Measurements from ENCODE around the gene EPG5. TPM values are rescaled to one million over a fixed set of nuclear protein-coding genes. Genes with fewer than 3 reads are reported as not detected.

The EPG5 gene
- total and polyA plus RNA-seq, 3 donors from 2014 or later, result 19.0 to 66.4 (median 55.7) TPM

GRCh38 chr18:45957100-45957499 is 10.0 kb downstream of the EPG5 start:
- no peak for TF ChIP-seq POLR2A (IDR thresholded peaks at IDR 0.05)
- H3K4me3 ChIP-seq, result no peak overlapping the region
- intact Hi-C loops (cut with DNase I; ENCODE audit: low total_unique reads), result no loop called here
- H3K9me3 ChIP-seq, result no peaks in the 10 kb centered on the region
- H3K27me3 ChIP-seq, result no peaks in the 10 kb centered on the region
- no peak for DNase-seq
- no peaks in the 10 kb centered on the region for H3K4me1 ChIP-seq
- no peak overlapping the region for H3K27ac ChIP-seq
- no peaks in the 10 kb centered on the region for H3K36me3 ChIP-seq (ENCODE audit: low read depth, missing control alignments)

GRCh38 chr18:45954070-45954934 is 12.8 kb downstream of the EPG5 start:
- Histone ChIP-seq H3K4me1 (no peaks in the 10 kb centered on the region), H3K36me3 (ENCODE audit: low read depth, missing control alignments) (no peaks in the 10 kb centered on the region), H3K27ac (no peak overlapping the region), H3K4me3 (no peak overlapping the region), H3K27me3 (no peaks in the 10 kb centered on the region), H3K9me3 (no peaks in the 10 kb centered on the region)
- intact Hi-C loops (cut with DNase I; ENCODE audit: low total_unique reads), result no loop called here
- TF ChIP-seq CTCF (IDR thresholded peaks at IDR 0.05), result no peak
- TF ChIP-seq POLR2A (IDR thresholded peaks at IDR 0.05), result no peak
- WGBS, 2 donors, result 95 to 96% methylated on average over 7 of the region's 7 CpGs
- no peak for DNase-seq

GRCh38 chr18:45951016-45951714 is 16.0 kb downstream of the EPG5 start:
- DNase-seq, result no peak
- TF ChIP-seq CTCF (IDR thresholded peaks at IDR 0.05) (no peak), POLR2A (IDR thresholded peaks at IDR 0.05) (no peak)
- no peaks in the 10 kb centered on the region for H3K9me3 ChIP-seq
- H3K27me3 ChIP-seq, result no peaks in the 10 kb centered on the region
- no peak overlapping the region for H3K27ac ChIP-seq
- no peaks in the 10 kb centered on the region for H3K4me1 ChIP-seq
- 76 to 86% methylated on average over 4 of the region's 4 CpGs for WGBS, 2 donors
- no peak overlapping the region for H3K4me3 ChIP-seq
- intact Hi-C loops (cut with DNase I; ENCODE audit: low total_unique reads), result no loop called here
- no peaks in the 10 kb centered on the region for H3K36me3 ChIP-seq (ENCODE audit: low read depth, missing control alignments)

- no peak for DNase-seq
- intact Hi-C loops (cut with DNase I; ENCODE audit: low total_unique reads), result no loop called here
- H3K27me3 ChIP-seq, result no peaks in the 10 kb centered on the region
- WGBS, 2 donors, result 81 to 82% methylated on average over 5 of the region's 5 CpGs
- no peaks in the 10 kb centered on the region for H3K36me3 ChIP-seq (ENCODE audit: low read depth, missing control alignments)
- no peaks in the 10 kb centered on the region for H3K4me1 ChIP-seq
- H3K4me3 ChIP-seq, result no peak overlapping the region
- no peak for TF ChIP-seq CTCF (IDR thresholded peaks at IDR 0.05)
- no peak for TF ChIP-seq POLR2A (IDR thresholded peaks at IDR 0.05)
- H3K27ac ChIP-seq, result no peak overlapping the region
- H3K9me3 ChIP-seq, result no peaks in the 10 kb centered on the region
These were observed 21.5 kb downstream of the EPG5 start for GRCh38 chr18:45945669-45946068.

- WGBS, 2 donors, result 65 to 80% methylated on average over 2 of the region's 2 CpGs
These were observed 26.4 kb downstream of the EPG5 start for GRCh38 chr18:45940724-45941123.

More at GRCh38 chr18:45940724-45941123, 26.4 kb downstream of the EPG5 start:
- Histone ChIP-seq H3K4me1 (no peaks in the 10 kb centered on the region), H3K27me3 (no peaks in the 10 kb centered on the region), H3K27ac (no peak overlapping the region), H3K9me3 (no peaks in the 10 kb centered on the region), H3K36me3 (ENCODE audit: low read depth, missing control alignments) (no peaks in the 10 kb centered on the region), H3K4me3 (no peak overlapping the region)
- intact Hi-C loops (cut with DNase I; ENCODE audit: low total_unique reads), result no loop called here
- TF ChIP-seq POLR2A (IDR thresholded peaks at IDR 0.05), result no peak
- no peak for TF ChIP-seq CTCF (IDR thresholded peaks at IDR 0.05)
- no peak for DNase-seq
